Activated naive CD8-positive, alpha-beta T cell treated with anti-CD3 and anti-CD28 coated beads, Interleukin-2, amount 10 ng/mL, durations not matched to agents 7 days and 5 days (primary cell): ENCODE data around the gene COASY. TPM values are rescaled to one million over a fixed set of nuclear protein-coding genes. Genes with fewer than 3 reads are reported as not detected.

ENCODE experiments used
- ATAC-seq: fragments of 150-1000 bp; cut with Tn5 transposase; one replicate; pipeline ENCODE4 v1.10.0; 2021; ENCODE audit warnings: low read depth, moderate library complexity
- POLR2A ChIA-PET: fragments of 350-600 bp; sonication (Branson Sonifier 250); formaldehyde crosslinking; loops from one replicate; lab custom pipeline; 2021; ENCODE audit warnings: antibody characterized with exemption; lab: Charles Lee
- DNase-seq: peaks from one replicate; pipeline ENCODE4 v3.0.0; 2021
- H3K27ac Mint-ChIP-seq: one replicate; pipeline ENCODE4 v1.8.0; 2022; ENCODE audit warnings: mild to moderate bottlenecking, mixed read lengths
- H3K27me3 Mint-ChIP-seq: one replicate; pipeline ENCODE4 v1.8.0; 2022; ENCODE audit warnings: mild to moderate bottlenecking, moderate library complexity, mixed read lengths
- H3K36me3 Mint-ChIP-seq: one replicate; pipeline ENCODE4 v1.8.0; 2021; ENCODE audit warnings: mild to moderate bottlenecking, mixed read lengths
- H3K4me1 Mint-ChIP-seq: one replicate; pipeline ENCODE4 v1.8.0; 2021; ENCODE audit warnings: mixed read lengths
- H3K4me3 Mint-ChIP-seq: one replicate; pipeline ENCODE4 v1.8.0; 2022; ENCODE audit warnings: mild to moderate bottlenecking, moderate library complexity, mixed read lengths
- H3K9me3 Mint-ChIP-seq: one replicate; pipeline ENCODE4 v1.8.0; 2021; ENCODE audit warnings: mixed read lengths
- total RNA-seq, 2 experiments: library from RNA; stranded (reverse); gene quantifications; one replicate each; pipeline ENCODE4 v1.2.3, GENCODE V29; 2021

COASY gene
- total RNA-seq: 10 to 100 TPM; 83.3 to 98.1 TPM

DNA sequence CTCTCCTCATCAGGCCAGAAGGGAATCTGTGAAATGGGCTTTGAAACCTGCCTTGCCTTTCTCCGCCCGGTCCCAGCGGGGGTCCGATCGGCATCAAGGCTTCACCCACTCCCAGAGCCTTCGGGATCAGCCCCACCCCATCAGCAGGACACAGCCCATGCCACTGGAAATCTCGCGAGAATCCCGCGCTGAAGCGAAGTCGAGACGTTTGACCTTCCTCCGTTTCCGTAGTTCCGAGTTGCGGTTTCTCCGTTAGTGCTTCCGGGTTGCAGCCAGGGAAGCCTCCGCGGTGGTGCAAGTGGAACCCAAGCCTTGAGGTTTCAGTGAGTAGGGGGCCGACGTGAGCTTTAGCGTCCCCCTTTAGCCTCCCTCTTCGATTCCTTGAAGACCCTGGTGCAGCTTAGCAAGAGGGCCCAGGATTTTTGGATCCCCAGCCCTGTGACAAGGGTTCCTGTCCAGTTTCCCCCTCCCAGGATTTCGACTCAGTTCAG lies at the start of gene COASY:
Gene COASY (plus strand): TSS at position 252 of the 491 bp plus-strand sequence. CDS start 475 bp downstream, outside the sequence.
- Mint-ChIP-seq H3K36me3 (peaks cover 7% of the 10 kb centered on the region), H3K9me3 (no peaks in the 10 kb centered on the region), H3K27me3 (no peaks in the 10 kb centered on the region), H3K4me3 (peak within 1 kb of the TSS; percentile 92), H3K4me1 (peaks cover 34% of the 10 kb centered on the region), H3K27ac (peak within 1 kb of the TSS; percentile 93)
- ATAC-seq (peak; percentile 61), DNase-seq (peak; percentile 93)
- POLR2A ChIA-PET: interaction anchor here (2.2 kb wide), 1 partner anchor 16 kb away, joined by 7 read pairs; the partner anchor contains the start of gene PSMC3IP

DNA sequence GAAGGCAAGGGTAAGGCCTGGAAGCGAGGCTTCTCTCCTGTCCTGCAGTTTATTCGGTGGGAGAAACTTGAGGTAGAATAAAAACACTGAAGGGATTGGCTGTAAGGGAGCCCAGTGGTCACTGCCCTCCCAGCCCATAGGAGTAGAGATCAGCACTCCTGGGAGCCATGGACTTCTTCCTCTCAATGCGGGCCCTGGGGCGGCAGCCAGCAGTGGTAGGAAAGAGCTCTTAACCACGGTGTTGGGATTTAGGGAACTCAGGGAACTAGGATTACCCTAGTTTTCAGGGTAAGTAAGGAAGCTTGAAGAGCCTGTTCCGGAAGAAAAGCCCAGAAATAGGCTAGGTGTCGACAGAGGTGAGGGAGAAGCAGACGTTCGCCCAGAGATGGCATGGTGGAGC lies 49.7 kb upstream of the COASY start:
- no peak for DNase-seq
- Mint-ChIP-seq H3K36me3 (no peaks in the 10 kb centered on the region), H3K27me3 (peaks cover 4% of the 10 kb centered on the region), H3K4me1 (peaks cover 8% of the 10 kb centered on the region), H3K27ac (no peak overlapping the region), H3K9me3 (no peaks in the 10 kb centered on the region), H3K4me3 (no peak overlapping the region)
- no peak for ATAC-seq
- POLR2A ChIA-PET: no interaction called here

DNA sequence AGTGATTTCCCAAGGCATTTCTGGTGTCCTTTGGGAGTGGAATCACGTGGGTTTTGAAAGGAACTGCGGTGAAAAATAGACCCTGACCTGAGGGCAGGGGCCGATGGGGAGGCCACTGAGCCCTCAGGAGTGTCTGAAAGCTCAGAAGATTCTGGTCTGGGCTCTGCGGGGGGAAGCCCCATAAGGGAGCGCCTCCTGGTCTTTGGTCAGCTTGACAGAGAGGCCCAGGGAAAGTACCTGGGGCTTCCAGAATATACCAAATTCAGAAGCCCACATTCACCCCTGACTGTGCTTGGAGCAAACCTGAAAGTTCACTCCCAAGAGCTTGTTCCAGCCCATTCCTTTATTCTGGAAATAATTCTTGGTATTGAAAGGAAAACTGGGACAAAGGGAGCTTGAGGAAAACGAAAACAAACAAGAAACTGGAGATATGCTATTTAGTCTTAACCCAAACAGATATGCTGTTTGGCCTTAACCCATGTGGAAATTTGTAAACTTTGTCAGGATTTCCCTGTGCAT lies 49.2 kb upstream of the COASY start:
- Mint-ChIP-seq H3K27me3 (peaks cover 4% of the 10 kb centered on the region), H3K4me1 (peaks cover 13% of the 10 kb centered on the region), H3K27ac (no peak overlapping the region), H3K4me3 (no peak overlapping the region), H3K36me3 (no peaks in the 10 kb centered on the region), H3K9me3 (no peaks in the 10 kb centered on the region)
- DNase-seq (no peak), ATAC-seq (no peak)
- POLR2A ChIA-PET: no interaction called here

DNA sequence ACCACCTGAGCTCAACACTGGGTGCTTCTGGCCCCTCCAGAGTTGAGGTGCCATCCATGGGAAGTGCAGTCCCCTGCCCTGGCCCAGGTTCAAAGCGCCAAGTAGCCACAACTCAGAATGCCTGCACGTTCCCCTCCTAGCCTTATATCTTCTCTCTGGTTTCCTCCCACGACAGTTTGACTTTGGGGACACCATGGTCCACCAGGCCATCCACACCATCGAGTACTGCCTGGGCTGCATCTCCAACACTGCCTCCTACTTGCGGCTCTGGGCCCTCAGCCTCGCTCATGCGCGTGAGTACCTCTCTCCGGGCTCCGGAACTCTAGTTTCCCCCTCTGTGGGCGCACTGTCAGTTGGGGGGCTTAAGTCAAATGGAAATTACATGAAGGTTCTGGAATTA lies 48.3 kb upstream of the COASY start:
- ATAC-seq (no peak), DNase-seq (no peak)
- Mint-ChIP-seq H3K36me3 (no peaks in the 10 kb centered on the region), H3K27ac (no peak overlapping the region), H3K4me1 (peaks cover 8% of the 10 kb centered on the region), H3K4me3 (no peak overlapping the region), H3K27me3 (peaks cover 4% of the 10 kb centered on the region), H3K9me3 (no peaks in the 10 kb centered on the region)
- POLR2A ChIA-PET: no interaction called here

DNA sequence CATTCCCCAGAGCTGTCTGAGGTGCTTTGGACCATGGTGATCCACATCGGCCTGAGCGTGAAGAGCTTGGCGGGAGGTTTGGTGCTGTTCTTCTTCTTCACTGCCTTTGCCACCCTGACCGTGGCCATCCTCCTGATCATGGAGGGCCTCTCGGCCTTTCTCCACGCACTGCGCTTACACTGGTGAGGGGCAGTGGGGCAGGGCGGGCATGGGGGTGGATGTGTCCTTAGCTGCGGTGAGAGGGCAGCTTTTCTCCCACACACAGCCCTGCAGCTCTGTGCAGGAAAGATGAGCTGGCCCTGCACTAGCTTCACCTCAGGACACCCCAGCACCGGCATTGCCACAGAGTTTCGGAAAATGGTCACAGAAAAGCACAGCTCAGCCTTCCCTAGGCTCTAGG lies 47.7 kb upstream of the COASY start:
- H3K4me1 Mint-ChIP-seq: peaks cover 5% of the 10 kb centered on the region
- no peaks in the 10 kb centered on the region for H3K36me3 Mint-ChIP-seq
- POLR2A ChIA-PET: no interaction called here
- H3K27me3 Mint-ChIP-seq: peaks cover 4% of the 10 kb centered on the region
- no peak for ATAC-seq
- H3K27ac Mint-ChIP-seq: no peak overlapping the region
- no peak overlapping the region for H3K4me3 Mint-ChIP-seq
- H3K9me3 Mint-ChIP-seq: no peaks in the 10 kb centered on the region
- no peak for DNase-seq

DNA sequence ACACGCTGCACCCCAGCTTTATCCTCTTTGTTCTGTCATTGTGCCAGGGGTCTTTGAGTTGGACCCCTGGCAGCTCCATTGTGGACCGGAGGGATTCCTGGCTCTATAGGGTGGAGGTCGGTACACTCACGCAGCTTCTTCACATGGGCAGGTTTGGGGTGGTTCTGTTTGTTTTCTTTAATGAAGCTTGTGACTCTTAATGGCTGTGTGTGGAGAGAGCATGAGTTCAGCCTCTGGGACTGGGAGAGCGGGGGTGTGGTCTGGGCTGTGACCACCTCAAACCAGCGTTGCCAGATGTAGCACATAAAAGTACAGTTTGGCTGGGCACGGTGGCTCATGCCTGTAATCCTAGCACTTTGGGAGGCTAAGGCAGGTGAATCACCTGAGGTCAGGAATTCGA lies 47.1 kb upstream of the COASY start:
- H3K36me3 Mint-ChIP-seq: no peaks in the 10 kb centered on the region
- POLR2A ChIA-PET: no interaction called here

DNA sequence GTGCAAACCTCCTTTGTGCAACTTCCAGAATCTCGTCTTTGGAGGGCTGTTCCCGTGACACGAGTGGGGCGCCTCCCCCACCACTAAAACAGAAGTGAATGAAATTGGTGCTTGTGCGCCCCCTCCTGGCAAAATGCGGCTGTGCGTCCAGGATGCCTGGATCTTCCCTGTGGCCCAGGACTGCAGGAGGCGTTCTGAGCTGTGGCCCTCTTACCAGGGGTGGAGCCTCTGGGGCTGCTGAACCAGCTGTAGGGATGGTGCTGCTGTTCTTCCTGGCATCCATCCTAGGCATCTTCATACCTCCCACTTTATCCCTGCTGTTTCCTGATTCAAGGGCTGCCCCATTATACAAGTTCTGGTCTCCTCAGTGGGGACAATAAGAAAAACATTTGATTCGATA lies 44.4 kb upstream of the COASY start:
- ATAC-seq (peak; percentile 83), DNase-seq (peak; percentile 86)
- Mint-ChIP-seq H3K36me3 (no peaks in the 10 kb centered on the region), H3K4me3 (no peak overlapping the region), H3K9me3 (no peaks in the 10 kb centered on the region), H3K27me3 (no peaks in the 10 kb centered on the region), H3K4me1 (peaks cover 5% of the 10 kb centered on the region), H3K27ac (no peak overlapping the region)
- POLR2A ChIA-PET: interaction anchor here (0.5 kb wide), 1 partner anchor 177 kb away, joined by 3 read pairs; no protein-coding TSS in a partner anchor

More for the DNA sequence above, 47.1 kb upstream of the COASY start:
- no peak for DNase-seq
- peaks cover 4% of the 10 kb centered on the region for H3K27me3 Mint-ChIP-seq
- H3K4me3 Mint-ChIP-seq: no peak overlapping the region
- H3K9me3 Mint-ChIP-seq: no peaks in the 10 kb centered on the region
- no peak overlapping the region for H3K27ac Mint-ChIP-seq
- no peak for ATAC-seq
- peaks cover 5% of the 10 kb centered on the region for H3K4me1 Mint-ChIP-seq

DNA sequence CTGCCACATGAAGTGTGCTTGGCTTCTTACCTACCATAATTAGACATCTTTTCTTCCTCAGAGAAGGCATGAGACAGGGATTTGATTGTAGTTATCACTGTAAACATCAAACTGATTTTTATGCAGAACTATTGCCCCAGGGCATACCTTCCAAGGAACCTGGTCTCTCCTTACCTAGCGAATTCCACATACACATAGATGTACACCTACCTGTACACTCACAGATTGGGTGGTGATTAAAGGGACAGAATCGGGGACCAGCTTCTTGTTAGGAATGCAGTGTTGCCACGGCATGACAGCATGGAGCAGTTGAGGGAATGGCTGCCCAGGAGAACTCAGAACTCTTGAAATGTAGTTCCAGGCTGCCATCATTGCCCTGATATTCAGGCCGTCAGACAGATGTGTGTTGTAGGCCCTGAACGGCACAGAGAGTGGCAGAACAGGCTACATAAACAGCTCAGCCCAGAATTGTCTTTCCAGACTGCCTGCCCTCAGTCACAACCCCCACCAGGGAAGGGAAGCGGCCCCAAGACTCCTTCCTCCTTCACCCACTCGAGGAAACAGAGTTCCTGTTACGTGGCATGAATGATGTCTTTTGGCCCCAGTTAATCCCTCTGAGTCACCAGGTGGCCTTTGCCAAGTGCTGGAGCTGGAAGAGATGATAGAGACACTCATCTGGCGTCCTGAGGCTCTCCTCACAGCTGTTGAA lies 43.7 kb upstream of the COASY start:
- POLR2A ChIA-PET: interaction anchor here (0.5 kb wide), 1 partner anchor 177 kb away, joined by 3 read pairs; no protein-coding TSS in a partner anchor
- H3K4me3 Mint-ChIP-seq: no peak overlapping the region
- peaks cover 5% of the 10 kb centered on the region for H3K4me1 Mint-ChIP-seq
- H3K27ac Mint-ChIP-seq: no peak overlapping the region
- H3K9me3 Mint-ChIP-seq: no peaks in the 10 kb centered on the region
- no peaks in the 10 kb centered on the region for H3K36me3 Mint-ChIP-seq
- DNase-seq (no peak), ATAC-seq (no peak)
- H3K27me3 Mint-ChIP-seq: no peaks in the 10 kb centered on the region

DNA sequence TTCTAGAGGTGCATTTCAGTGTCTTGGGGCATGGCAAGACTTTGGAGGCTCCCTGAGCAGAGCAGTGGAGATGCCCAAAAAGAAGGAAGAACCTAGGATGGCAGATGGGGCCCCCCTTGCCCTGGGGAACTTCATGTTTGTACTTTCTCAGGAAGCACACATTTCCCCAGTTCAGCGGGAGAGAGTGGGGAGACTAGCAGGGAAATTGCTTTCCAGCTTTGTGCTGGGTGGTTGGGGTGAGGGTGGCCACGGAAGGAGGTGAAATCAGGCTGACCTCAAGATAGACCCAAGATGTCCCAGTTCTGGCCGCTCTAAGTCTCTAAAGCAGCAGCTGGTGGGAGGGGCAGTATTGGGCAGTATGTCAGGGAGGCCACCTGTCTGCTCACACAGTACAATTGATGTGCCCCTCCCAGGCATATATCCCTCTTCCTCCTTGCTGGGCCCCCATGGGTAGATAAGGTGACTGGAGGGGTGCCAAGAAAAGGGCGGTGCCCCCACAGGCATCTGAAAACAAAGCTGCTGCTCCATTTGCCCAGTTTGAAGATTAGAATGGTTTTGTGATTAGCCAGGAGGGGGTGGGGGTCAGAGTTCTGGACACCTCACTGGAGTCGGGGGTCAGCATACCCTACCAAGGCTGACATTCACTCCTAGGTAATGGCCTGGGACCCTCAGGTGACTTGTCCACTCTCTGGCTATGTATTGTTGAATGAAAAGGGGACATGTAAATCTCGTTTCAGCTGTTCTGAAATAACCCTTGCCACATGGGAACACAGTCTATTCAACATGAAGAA lies 43.0 kb upstream of the COASY start:
- Mint-ChIP-seq H3K27ac (no peak overlapping the region), H3K27me3 (no peaks in the 10 kb centered on the region), H3K36me3 (no peaks in the 10 kb centered on the region), H3K9me3 (no peaks in the 10 kb centered on the region), H3K4me3 (no peak overlapping the region), H3K4me1 (peaks cover 5% of the 10 kb centered on the region)
- ATAC-seq (no peak), DNase-seq (no peak)
- POLR2A ChIA-PET: interaction anchor here (1.2 kb wide), 1 partner anchor 11 kb away, joined by 3 read pairs; no protein-coding TSS in a partner anchor

DNA sequence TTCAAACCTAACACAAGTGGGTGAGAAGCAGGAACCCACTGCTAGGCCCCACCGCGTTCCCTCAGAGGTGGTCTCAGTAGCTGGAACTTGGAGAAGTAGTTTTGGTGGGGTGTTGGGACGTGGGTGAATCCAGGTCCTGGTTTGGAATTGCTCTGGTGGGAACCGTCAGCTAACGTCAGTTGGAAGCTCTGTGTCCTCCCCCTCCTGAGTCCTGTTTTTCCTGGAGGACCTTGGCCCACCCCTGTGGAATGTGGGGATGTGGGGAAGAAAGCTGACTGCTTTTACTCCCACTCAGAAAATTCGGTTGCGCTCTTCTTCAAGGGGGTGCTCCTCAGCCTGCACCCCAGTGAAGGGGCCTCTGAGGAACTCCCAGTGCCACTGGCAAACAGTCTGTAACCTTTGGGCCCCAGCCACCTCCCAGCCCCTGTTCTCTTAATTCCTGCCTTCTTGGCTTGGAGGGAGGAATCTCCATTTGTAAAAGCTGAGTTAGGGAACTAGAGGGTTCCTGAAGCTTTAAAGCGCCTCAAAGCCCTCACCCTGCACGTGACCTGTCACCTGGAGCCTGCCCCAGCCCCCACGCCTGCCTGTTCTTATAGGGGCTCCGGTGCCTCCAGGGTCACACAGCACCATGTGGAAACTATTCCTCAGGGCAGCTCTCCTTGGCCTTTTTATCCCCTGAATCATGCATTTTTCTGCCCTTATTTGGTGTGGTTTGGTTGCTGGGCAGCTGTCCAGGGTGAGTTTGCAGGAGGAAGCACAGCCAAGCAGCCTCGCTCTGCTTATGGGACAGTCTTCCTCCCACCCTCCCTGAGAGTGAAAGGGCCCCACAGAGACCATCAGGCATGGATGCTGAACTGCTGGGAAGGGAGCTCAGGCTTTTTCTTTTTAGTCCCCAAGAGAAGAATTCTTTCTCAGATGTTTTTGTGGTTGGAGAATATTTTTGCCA lies 42.1 kb upstream of the COASY start:
- no peak overlapping the region for H3K4me3 Mint-ChIP-seq
- H3K9me3 Mint-ChIP-seq: no peaks in the 10 kb centered on the region
- H3K36me3 Mint-ChIP-seq: no peaks in the 10 kb centered on the region
- no peak overlapping the region for H3K27ac Mint-ChIP-seq
- POLR2A ChIA-PET: interaction anchor here (1.2 kb wide), 1 partner anchor 10 kb away, joined by 3 read pairs; no protein-coding TSS in a partner anchor
- ATAC-seq: no peak
- peaks cover 6% of the 10 kb centered on the region for H3K4me1 Mint-ChIP-seq
- no peak for DNase-seq
- H3K27me3 Mint-ChIP-seq: no peaks in the 10 kb centered on the region

DNA sequence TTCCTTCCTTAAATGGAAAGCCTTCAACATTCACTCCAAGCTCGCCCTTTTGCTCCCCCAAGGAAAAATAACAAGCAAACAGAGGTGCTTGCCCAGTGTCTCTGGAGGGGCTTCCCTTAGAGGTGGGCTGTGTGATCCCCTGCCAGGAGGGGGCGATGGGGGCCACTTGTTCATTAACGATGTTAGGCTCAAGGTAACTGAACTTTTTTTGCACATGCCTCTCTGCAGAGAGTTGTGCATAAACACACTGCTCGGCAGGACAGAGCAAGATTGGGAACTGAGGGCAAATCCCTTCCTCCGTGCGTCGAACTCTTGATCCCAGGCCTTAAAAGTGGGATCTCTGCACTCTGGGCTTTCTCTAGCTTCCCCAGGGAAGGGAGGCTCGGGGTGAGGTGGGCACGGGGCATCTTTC lies 41.4 kb upstream of the COASY start:
- POLR2A ChIA-PET: no interaction called here
- Mint-ChIP-seq H3K27ac (no peak overlapping the region), H3K4me3 (no peak overlapping the region), H3K9me3 (no peaks in the 10 kb centered on the region), H3K4me1 (peaks cover 6% of the 10 kb centered on the region), H3K27me3 (peaks cover 3% of the 10 kb centered on the region), H3K36me3 (no peaks in the 10 kb centered on the region)
- DNase-seq: no peak
- no peak for ATAC-seq

DNA sequence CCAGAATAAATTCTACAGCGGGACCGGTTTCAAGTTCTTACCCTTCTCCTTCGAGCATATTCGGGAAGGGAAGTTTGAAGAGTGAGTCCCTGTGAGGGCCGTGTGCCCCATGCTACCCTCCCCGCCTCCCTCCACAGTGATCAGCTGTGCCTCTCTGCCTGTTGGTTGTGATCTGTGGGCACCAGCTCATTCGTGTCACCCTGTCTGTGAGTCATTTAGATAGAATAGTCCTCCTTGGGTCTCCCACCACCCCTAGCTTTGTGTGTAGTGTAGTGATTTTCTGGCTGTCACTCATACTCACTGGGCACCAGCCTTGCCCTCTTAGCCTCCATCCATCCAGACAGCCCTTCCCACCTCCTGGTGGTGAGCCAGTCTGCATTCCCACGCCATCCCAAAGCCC lies 40.9 kb upstream of the COASY start:
- no peaks in the 10 kb centered on the region for H3K9me3 Mint-ChIP-seq
- no peak overlapping the region for H3K4me3 Mint-ChIP-seq
- H3K27me3 Mint-ChIP-seq: peaks cover 3% of the 10 kb centered on the region
- POLR2A ChIA-PET: no interaction called here
- H3K4me1 Mint-ChIP-seq: peaks cover 8% of the 10 kb centered on the region
- no peak overlapping the region for H3K27ac Mint-ChIP-seq
- ATAC-seq (no peak), DNase-seq (no peak)
- H3K36me3 Mint-ChIP-seq: no peaks in the 10 kb centered on the region
